Activated naive CD4-positive, alpha-beta T cell treated with anti-CD3 and anti-CD28 coated beads, Interleukin-2, amount 10 ng/mL, durations not matched to agents 7 days and 5 days (primary cell): ENCODE results near the gene CEBPZOS.

Experiments
- CTCF ChIA-PET: fragments of 350-600 bp; sonication (Branson Sonifier 250); formaldehyde crosslinking; loops from one replicate; lab custom pipeline; 2021; ENCODE audit warnings: antibody characterized with exemption; lab: Charles Lee
- DNase-seq: peaks from one replicate; pipeline ENCODE4 v3.0.0-alpha.2; 2020
- H3K27ac Mint-ChIP-seq: one replicate; pipeline ENCODE4 v1.8.0; 2021; ENCODE audit warnings: mild to moderate bottlenecking, moderate library complexity, mixed read lengths
- H3K27me3 Mint-ChIP-seq: one replicate; pipeline ENCODE4 v1.8.0; 2021; ENCODE audit warnings: mild to moderate bottlenecking, mixed read lengths
- H3K36me3 Mint-ChIP-seq: one replicate; pipeline ENCODE4 v1.8.0; 2021; ENCODE audit warnings: mixed read lengths
- H3K4me1 Mint-ChIP-seq: one replicate; pipeline ENCODE4 v1.8.0; 2021; ENCODE audit warnings: mixed read lengths
- H3K4me3 Mint-ChIP-seq: one replicate; pipeline ENCODE4 v1.8.0; 2021; ENCODE audit warnings: mild to moderate bottlenecking, moderate library complexity, mixed read lengths
- H3K9me3 Mint-ChIP-seq: one replicate; pipeline ENCODE4 v1.8.0; 2021; ENCODE audit warnings: mixed read lengths

CEBPZOS gene

GRCh38 chr2:37231241-37232130, 35.2 kb downstream of the CEBPZOS start, which contains the start of the genes CEBPZ and NDUFAF7:
Gene CEBPZ (minus strand): TSS chr2:37231596. CDS start chr2:37231567, 29 bp downstream.
Gene NDUFAF7 (plus strand): TSS chr2:37231658. CDS start chr2:37231706, 48 bp downstream.
- H3K36me3 Mint-ChIP-seq: peaks cover 28% of the 10 kb centered on the region
- H3K27ac Mint-ChIP-seq: no peak within 1 kb of the TSS
- CTCF ChIA-PET: interaction anchor here (1.2 to 1.5 kb wide), 2 partner anchors 63 to 72 kb away, joined by 3 to 4 read pairs; no protein-coding TSS in a partner anchor
- H3K4me1 Mint-ChIP-seq: peaks cover 25% of the 10 kb centered on the region
- no peaks in the 10 kb centered on the region for H3K27me3 Mint-ChIP-seq
- H3K4me3 Mint-ChIP-seq: no peak within 1 kb of the TSS
- H3K9me3 Mint-ChIP-seq: no peaks in the 10 kb centered on the region
- peak; percentile 93 for DNase-seq

GRCh38 chr2:37232131-37232933, 36.0 kb downstream of the CEBPZOS start:
- Mint-ChIP-seq H3K27ac (no peak overlapping the region), H3K27me3 (no peaks in the 10 kb centered on the region), H3K4me3 (no peak overlapping the region), H3K4me1 (peaks cover 20% of the 10 kb centered on the region), H3K36me3 (peaks cover 25% of the 10 kb centered on the region), H3K9me3 (no peaks in the 10 kb centered on the region)
- CTCF ChIA-PET: interaction anchor here (1.2 to 1.5 kb wide), 2 partner anchors 63 to 73 kb away, joined by 3 to 4 read pairs; no protein-coding TSS in a partner anchor
- peak; percentile 24 for DNase-seq

- H3K9me3 Mint-ChIP-seq: peaks cover 3% of the 10 kb centered on the region
- H3K36me3 Mint-ChIP-seq: peaks cover 57% of the 10 kb centered on the region
- DNase-seq: no peak
- CTCF ChIA-PET: interaction anchor here (0.6 kb wide), 1 partner anchor 79 kb away, joined by 3 read pairs; no protein-coding TSS in a partner anchor
- peak overlapping the region; percentile 76 for H3K27ac Mint-ChIP-seq
- H3K4me1 Mint-ChIP-seq: peaks cover 19% of the 10 kb centered on the region
- H3K27me3 Mint-ChIP-seq: no peaks in the 10 kb centered on the region
- H3K4me3 Mint-ChIP-seq: no peak overlapping the region
These were observed 47.1 kb downstream of the CEBPZOS start for GRCh38 chr2:37243435-37243834.

- CTCF ChIA-PET: interaction anchor here (1.2 to 1.6 kb wide), 2 partner anchors 11 to 75 kb away, joined by 3 to 5 read pairs; no protein-coding TSS in a partner anchor
These were observed 47.7 kb downstream of the CEBPZOS start for GRCh38 chr2:37244017-37244416.

GRCh38 chr2:37244755-37245154, 48.5 kb downstream of the CEBPZOS start:
- peaks cover 3% of the 10 kb centered on the region for H3K9me3 Mint-ChIP-seq
- CTCF ChIA-PET: interaction anchor here (1.2 to 1.6 kb wide), 2 partner anchors 10 to 76 kb away, joined by 3 to 5 read pairs; no protein-coding TSS in a partner anchor
- H3K36me3 Mint-ChIP-seq: peaks cover 53% of the 10 kb centered on the region
- H3K4me3 Mint-ChIP-seq: no peak overlapping the region
- no peak for DNase-seq
- no peak overlapping the region for H3K27ac Mint-ChIP-seq
- H3K4me1 Mint-ChIP-seq: peaks cover 19% of the 10 kb centered on the region
- no peaks in the 10 kb centered on the region for H3K27me3 Mint-ChIP-seq

More at GRCh38 chr2:37244017-37244416, 47.7 kb downstream of the CEBPZOS start:
- DNase-seq: no peak
- H3K9me3 Mint-ChIP-seq: peaks cover 3% of the 10 kb centered on the region
- no peak overlapping the region for H3K4me3 Mint-ChIP-seq
- H3K36me3 Mint-ChIP-seq: peaks cover 54% of the 10 kb centered on the region
- H3K27ac Mint-ChIP-seq: peak overlapping the region; percentile 37
- H3K27me3 Mint-ChIP-seq: no peaks in the 10 kb centered on the region
- H3K4me1 Mint-ChIP-seq: peaks cover 19% of the 10 kb centered on the region

- Mint-ChIP-seq H3K9me3 (peaks cover 3% of the 10 kb centered on the region), H3K27me3 (no peaks in the 10 kb centered on the region), H3K36me3 (peaks cover 49% of the 10 kb centered on the region), H3K27ac (no peak overlapping the region), H3K4me1 (peaks cover 13% of the 10 kb centered on the region), H3K4me3 (no peak overlapping the region)
- CTCF ChIA-PET: no interaction called here
- DNase-seq: no peak
These were observed 49.9 kb downstream of the CEBPZOS start for GRCh38 chr2:37246205-37246604.

- H3K27me3 Mint-ChIP-seq: no peaks in the 10 kb centered on the region
- no peaks in the 10 kb centered on the region for H3K9me3 Mint-ChIP-seq
- no peaks in the 10 kb centered on the region for H3K4me1 Mint-ChIP-seq
- H3K36me3 Mint-ChIP-seq: peaks cover 39% of the 10 kb centered on the region
- H3K27ac Mint-ChIP-seq: no peak overlapping the region
- H3K4me3 Mint-ChIP-seq: no peak overlapping the region
- CTCF ChIA-PET: interaction anchor here (0.6 to 1.0 kb wide), 2 partner anchors 81 to 192 kb away, joined by 3 to 5 read pairs; no protein-coding TSS in a partner anchor
- no peak for DNase-seq
These were observed 54.8 kb downstream of the CEBPZOS start for GRCh38 chr2:37250869-37251740.
